H1 (cell line): Measurements from ENCODE around the gene CPXM1. TPM values are rescaled to one million over a fixed set of nuclear protein-coding genes. Genes with fewer than 3 reads are reported as not detected.

Experiments
- CTCF ChIA-PET: fragments of 300-600 bp; sonication (Branson Sonifier 250); formaldehyde crosslinking; loops from one replicate; lab custom pipeline; 2021; ENCODE audit not compliant: partially characterized antibody; lab: Charles Lee
- POLR2A ChIA-PET: fragments of 300-600 bp; sonication (Branson Sonifier 250); formaldehyde crosslinking; loops from one replicate; lab custom pipeline; 2021; ENCODE audit warnings: inconsistent platforms; ENCODE audit not compliant: partially characterized antibody; lab: Charles Lee
- DNase-seq, 2 experiments: peaks; one replicate each; pipeline versions ENCODE4 v3.0.0 to v3.0.0-alpha.2; 2010 to 2022; ENCODE audit warnings: low spot score in 2 of 2, low read depth in 1 of 2, mixed read lengths in 1 of 2
- FAIRE-seq: peaks from 2 replicates; lab custom pipeline; 2011; peaks lifted over from hg19 to GRCh38; lab: Jason Lieb, UNC
- H2AFZ ChIP-seq: 2 replicates; pipeline ENCODE4 v1.8.1; 2012; ENCODE audit warnings: low read length, inconsistent platforms
- H2AK5ac ChIP-seq: 2 replicates; pipeline ENCODE4 v1.6.1; 2013; ENCODE audit warnings: low read depth, low read length
- H2BK120ac ChIP-seq: replicated peaks from 2 replicates; pipeline ENCODE3; 2013; ENCODE audit warnings: low read depth, low read length, inconsistent platforms
- H2BK12ac ChIP-seq: 2 replicates; pipeline ENCODE4 v1.6.1; 2013; ENCODE audit warnings: low read depth, low read length
- H2BK15ac ChIP-seq: 2 replicates; pipeline ENCODE4 v1.6.1; 2013; ENCODE audit warnings: low read length
- H2BK20ac ChIP-seq: 2 replicates; pipeline ENCODE4 v1.6.1; 2013; ENCODE audit warnings: low read length
- H2BK5ac ChIP-seq: 2 replicates; pipeline ENCODE4 v1.6.1; 2013; ENCODE audit warnings: low read depth, low read length
- H3K14ac ChIP-seq: 2 replicates; pipeline ENCODE4 v1.6.1; 2013; ENCODE audit warnings: inconsistent platforms; ENCODE audit not compliant: insufficient read length
- H3K18ac ChIP-seq: 2 replicates; pipeline ENCODE4 v1.6.1; 2013; ENCODE audit warnings: low read length; ENCODE audit errors: extremely low read depth
- H3K23ac ChIP-seq: 2 replicates; pipeline ENCODE4 v1.6.1; 2013; ENCODE audit warnings: inconsistent platforms; ENCODE audit not compliant: insufficient read length
- H3K23me2 ChIP-seq: 2 replicates; pipeline ENCODE4 v1.6.1; 2013; ENCODE audit warnings: low read depth, low read length
- H3K27ac ChIP-seq: 2 replicates; pipeline ENCODE4 v1.6.1; 2011; ENCODE audit warnings: low read depth, low read length, inconsistent platforms
- H3K27me3 ChIP-seq, 4 experiments: replicated peaks in 1 of 4; 1 replicate in 1 of 4; 2 replicates in 3 of 4; pipeline versions ENCODE4 v1.6.1 to v1.8.1; 2011 to 2013; ENCODE audit warnings: low read length in 3 of 4, mild to moderate bottlenecking in 3 of 4, inconsistent platforms in 2 of 4, mixed read lengths in 2 of 4, moderate library complexity in 1 of 4; ENCODE audit not compliant: control insufficient read depth in 3 of 4, insufficient read depth in 3 of 4; ENCODE audit errors: extremely low read depth in 1 of 4
- H3K36me3 ChIP-seq, 4 experiments: 2 replicates each; pipeline versions ENCODE4 v1.6.1 to v1.8.1; 2011 to 2013; ENCODE audit warnings: mild to moderate bottlenecking in 4 of 4, low read length in 3 of 4, moderate library complexity in 2 of 4, control low read depth in 1 of 4, inconsistent platforms in 1 of 4; ENCODE audit not compliant: insufficient read depth in 4 of 4, control insufficient read depth in 2 of 4
- H3K4ac ChIP-seq: replicated peaks from 2 replicates; pipeline ENCODE3; 2013; ENCODE audit warnings: low read length, low read depth, mixed read lengths, inconsistent platforms; ENCODE audit not compliant: insufficient read length
- H3K4me1 ChIP-seq, 4 experiments: replicated peaks in 1 of 4; 1 replicate in 1 of 4; 2 replicates in 3 of 4; pipeline versions ENCODE4 v1.6.1 to v1.8.1; 2011 to 2013; ENCODE audit warnings: low read length in 3 of 4, inconsistent platforms in 2 of 4, mixed read lengths in 1 of 4; ENCODE audit not compliant: insufficient read depth in 4 of 4, control insufficient read depth in 3 of 4
- H3K4me2 ChIP-seq, 2 experiments: 2 replicates each; pipeline versions ENCODE4 v1.6.1 to v1.8.1; 2011 to 2013; ENCODE audit warnings: low read depth in 2 of 2, low read length in 2 of 2, control low read depth in 1 of 2, inconsistent platforms in 1 of 2, mild to moderate bottlenecking in 1 of 2; ENCODE audit not compliant: insufficient read depth in 1 of 2
- H3K4me3 ChIP-seq, 4 experiments: fragments of 200-600, 300-600 bp in 1 of 4; sonication (generic), shearing (Covaris generic), sonication (Bioruptor Twin) in 1 of 4; 2 replicates each; pipeline versions ENCODE4 v1.5.1 to v1.8.1; 2011 to 2016; ENCODE audit warnings: low read length in 4 of 4, low read depth in 3 of 4, control low read depth in 2 of 4, inconsistent platforms in 2 of 4, mild to moderate bottlenecking in 2 of 4, mixed read lengths in 1 of 4, moderate library complexity in 1 of 4; ENCODE audit not compliant: insufficient read depth in 2 of 4; ENCODE audit errors: extremely low read depth in 1 of 4
- H3K56ac ChIP-seq: replicated peaks from 2 replicates; pipeline ENCODE3; 2013; ENCODE audit warnings: low read depth, mild to moderate bottlenecking, mixed read lengths, low read length, inconsistent platforms; ENCODE audit not compliant: insufficient read length
- H3K79me1 ChIP-seq: 2 replicates; pipeline ENCODE4 v1.6.1; 2013; ENCODE audit warnings: low read depth, low read length, control low read depth
- H3K79me2 ChIP-seq, 2 experiments: 2 replicates each; pipeline versions ENCODE4 v1.6.1 to v1.8.1; 2012 to 2013; ENCODE audit warnings: low read length in 2 of 2, mild to moderate bottlenecking in 2 of 2, inconsistent platforms in 1 of 2; ENCODE audit not compliant: insufficient read depth in 2 of 2, control insufficient read depth in 1 of 2
- H3K9ac ChIP-seq, 4 experiments: replicated peaks in 1 of 4; 1 replicate in 1 of 4; 2 replicates in 3 of 4; pipeline versions ENCODE4 v1.6.1 to v1.8.1; 2011 to 2013; ENCODE audit warnings: low read depth in 3 of 4, low read length in 3 of 4, control low read depth in 2 of 4, mild to moderate bottlenecking in 2 of 4, moderate library complexity in 2 of 4, inconsistent platforms in 1 of 4; ENCODE audit errors: extremely low read depth in 1 of 4
- H3K9me3 ChIP-seq, 2 experiments: 2 replicates each; pipeline versions ENCODE4 v1.6.1 to v1.8.1; 2012 to 2013; ENCODE audit warnings: mild to moderate bottlenecking in 2 of 2, moderate library complexity in 2 of 2, control low read depth in 1 of 2, inconsistent platforms in 1 of 2, low read depth in 1 of 2, low read length in 1 of 2, mixed read lengths in 1 of 2; ENCODE audit not compliant: insufficient read depth in 2 of 2
- H4K20me1 ChIP-seq, 2 experiments: replicated peaks in 1 of 2; 2 replicates each; pipeline versions ENCODE3 to v1.8.1; 2011 to 2013; ENCODE audit warnings: inconsistent platforms in 2 of 2, low read length in 2 of 2, mild to moderate bottlenecking in 1 of 2; ENCODE audit not compliant: insufficient read depth in 2 of 2, control insufficient read depth in 1 of 2
- H4K5ac ChIP-seq: 2 replicates; pipeline ENCODE4 v1.6.1; 2013; ENCODE audit warnings: low read length, low read depth, mixed read lengths, inconsistent platforms; ENCODE audit not compliant: insufficient read length
- H4K8ac ChIP-seq: 2 replicates; pipeline ENCODE4 v1.8.0; 2013; ENCODE audit warnings: mild to moderate bottlenecking, moderate library complexity, low read length, inconsistent platforms; ENCODE audit not compliant: insufficient read depth; ENCODE audit errors: extremely low read depth
- H4K91ac ChIP-seq: replicated peaks from 2 replicates; pipeline ENCODE3; 2013; ENCODE audit warnings: low read length, mixed read lengths, inconsistent platforms; ENCODE audit not compliant: insufficient read length
- KDM1A ChIP-seq: fragments of 200-600, 300-600 bp; sonication (generic); IDR thresholded peaks from 2 replicates; pipeline ENCODE4 v1.7.1; 2016; ENCODE audit warnings: mild to moderate bottlenecking, low read length, borderline replicate concordance
- WGBS, 2 experiments: shearing (Covaris generic) in 1 of 2; methylation state at CpG; one replicate each; pipeline versions ENCODE4 v1.1.6 to v1.1.7; 2013 to 2015; ENCODE audit warnings: low lambda C conversion rate in 2 of 2, mixed read lengths in 2 of 2, inconsistent platforms in 1 of 2, low coverage in 1 of 2, missing lambda C conversion rate in 1 of 2; ENCODE audit not compliant: insufficient replicate concordance in 2 of 2, insufficient coverage in 1 of 2, insufficient read length in 1 of 2; ENCODE audit errors: extremely low coverage in 1 of 2, missing lambda C conversion rate in 1 of 2; 5-methylcytosine and 5-hydroxymethylcytosine counted together
- polyA plus RNA-seq, 7 experiments: library from polyadenylated mRNA; depleted of rRNA in 3 of 7; stranded (reverse) in 5 of 7; unstranded in 2 of 7; fragments of >200 nt in 5 of 7; fragments of 200-250 nt in 2 of 7; gene quantifications; 1 replicate in 5 of 7; 2 replicates in 1 of 7; 4 replicates in 1 of 7; pipeline versions ENCODE4 v1.2.1 to v1.2.3, GENCODE V29; 2011 to 2013; ENCODE audit warnings: missing spikeins in 2 of 7, mixed read lengths in 2 of 7
- total RNA-seq: library from RNA; stranded (reverse); fragmentation: NEBNext Ultra II Directional; extraction: Animal tissue kit (Norgen Biotek cat#: 25700); gene quantifications from 2 replicates; pipeline ENCODE4 v1.2.1, GENCODE V29; 2021

Gene CPXM1
- total and polyA plus RNA-seq, 2 of the 8 experiments (the other 6 are each of a cell fraction or from before 2014, with no cell fraction given): 31.3 to 81.9 TPM

DNA sequence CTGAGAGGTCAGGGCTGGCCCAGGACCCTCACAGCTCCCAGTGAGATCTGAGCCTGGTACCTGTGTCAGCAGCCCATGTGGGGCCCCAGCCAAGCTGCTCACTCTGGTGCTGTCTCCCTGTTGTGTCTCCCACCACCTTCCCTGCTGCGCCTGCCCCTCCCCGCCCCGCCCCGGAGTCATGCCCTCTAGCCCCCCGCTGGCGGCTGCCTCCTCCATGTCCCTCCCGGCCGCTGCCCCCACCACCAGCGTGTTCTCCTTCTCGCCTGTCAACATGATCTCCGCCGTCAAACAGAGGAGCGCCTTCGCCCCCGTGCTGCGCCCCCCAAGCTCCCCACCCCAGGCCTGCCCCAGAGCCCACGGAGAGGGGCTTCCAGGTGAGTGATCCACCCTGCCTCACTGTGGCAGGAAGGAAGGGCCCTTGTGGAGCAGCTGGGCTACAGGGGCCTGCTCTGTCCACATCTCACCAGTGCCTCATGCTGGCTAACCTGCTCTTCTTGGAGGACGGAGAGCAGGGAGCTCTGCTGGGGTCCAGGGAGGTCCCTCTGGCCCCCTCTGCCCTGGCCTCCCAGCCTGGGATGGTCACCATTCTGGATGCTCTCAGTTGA lies 44.9 kb downstream of the CPXM1 start:
- Histone ChIP-seq H3K27me3 (peaks cover 19 to 38% (median 36%) of the 10 kb centered on the region in 4 experiments), H3K23me2 (peaks cover 19% of the 10 kb centered on the region; the same call in 1 of the 2 replicates), H3K56ac (no peak overlapping the region), H3K9ac (no peak overlapping the region), H3K27ac (no peak overlapping the region), H3K36me3 (peaks cover 0 to 3% (median 0%) of the 10 kb centered on the region in 4 experiments; a peak in 1 of 8 replicates), H4K5ac (no peak overlapping the region), H3K18ac (no peak overlapping the region), H2BK120ac (no peak overlapping the region), H4K20me1 (peaks cover 0 to 2% of the 10 kb centered on the region in 2 experiments), H2BK15ac (no peak overlapping the region; the same call in 1 of the 2 replicates), H3K4ac (no peak overlapping the region), H3K23ac (no peak overlapping the region), H3K4me3 (no peak overlapping the region), H2BK20ac (no peak overlapping the region), H2AFZ (no peak overlapping the region), H4K91ac (no peak overlapping the region), H3K79me1 (no peaks in the 10 kb centered on the region), H3K4me2 (no peak overlapping the region), H2AK5ac (no peak overlapping the region), H2BK12ac (no peak overlapping the region), H3K14ac (no peak overlapping the region), H3K9me3 (no peaks in the 10 kb centered on the region), H4K8ac (no peak overlapping the region), H2BK5ac (no peak overlapping the region), H3K4me1 (peaks cover 0 to 28% (median 11%) of the 10 kb centered on the region in 4 experiments; a peak in 6 of 7 replicates), H3K79me2 (no peaks in the 10 kb centered on the region)
- FAIRE-seq (no peak), DNase-seq (no peak)
- no peak for TF ChIP-seq KDM1A
- CTCF ChIA-PET: interaction anchor here (0.6 to 9.0 kb wide), 43 partner anchors 11 to 513 kb away, joined by 3 to 151 read pairs (median 5); partner anchors contain the start of genes C20orf141, CPXM1, EBF4 and PCED1A
- POLR2A ChIA-PET: interaction anchor here (1.1 to 1.5 kb wide), 5 partner anchors 38 to 96 kb away, joined by 3 to 5 read pairs (median 4); no protein-coding TSS in a partner anchor
- 90% methylated on average over 7 of the region's 18 CpGs; no CpG with 5 or more reads in 1 of the 2 experiments for WGBS, 2 experiments
